Measurements from ENCODE around the gene PTPRU.
"Not testable (repeated sequence)": the region's sequence is repeated elsewhere in the genome, so short reads cannot be mapped to it uniquely, and the experiment has no call there.

The PTPRU gene

GRCh38 chr1:29312469-29313461 is 76.4 kb downstream of the PTPRU start:
- TF ChIP-seq YY1 (IDR thresholded peaks at IDR 0.05; ENCODE audit: insufficient read depth, insufficient read length) (no peak), ZNF274 (IDR thresholded peaks at IDR 0.05; ENCODE audit: low read depth, low read length) (no peak), SUZ12 (IDR thresholded peaks at IDR 0.05; ENCODE audit: extremely low read depth, insufficient read depth, insufficient read length) (no peak)
- Histone ChIP-seq H3K36me3 (ENCODE audit: insufficient read depth, insufficient read length, low read length) (peaks cover 63% of the 10 kb centered on the region), H3K4me3 (ENCODE audit: insufficient read length, low read depth) (no peak overlapping the region), H3K9me3 (ENCODE audit: insufficient read depth, low read length) (no peaks in the 10 kb centered on the region), H3K4me1 (ENCODE audit: insufficient read depth, insufficient read length) (peaks cover 6% of the 10 kb centered on the region), H3K27me3 (ENCODE audit: insufficient read depth, insufficient read length) (no peaks in the 10 kb centered on the region), H3K9ac (ENCODE audit: insufficient read length, low read depth) (no peak overlapping the region)
- no peak for DNase-seq (ENCODE audit: low read depth, low spot score)

DNA sequence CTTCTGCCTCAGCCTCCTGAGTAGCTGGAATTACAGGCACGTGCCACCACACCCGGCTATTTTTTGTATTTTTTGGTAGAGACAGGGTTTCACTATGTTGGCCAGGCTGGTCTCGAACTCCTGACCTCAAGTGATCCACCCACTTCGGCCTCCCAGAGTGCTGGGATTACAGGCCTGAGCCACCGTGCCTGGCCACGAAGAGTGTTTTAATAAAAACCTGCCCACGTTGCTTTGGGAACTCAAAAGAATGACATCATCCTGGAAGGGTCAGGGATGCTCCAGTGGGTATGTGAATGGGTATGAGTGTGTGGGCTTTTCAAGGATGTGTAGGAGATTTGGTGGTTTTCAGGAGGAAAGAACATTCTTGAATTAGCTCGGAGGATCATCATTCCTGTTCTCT is 78.4 kb downstream of the PTPRU start:
- not testable (repeated sequence) for H3K9me3 ChIP-seq (ENCODE audit: insufficient read depth, low read length); H3K27me3 ChIP-seq (ENCODE audit: insufficient read depth, insufficient read length); H3K9ac ChIP-seq (ENCODE audit: insufficient read length, low read depth); DNase-seq (ENCODE audit: low read depth, low spot score); H3K4me1 ChIP-seq (ENCODE audit: insufficient read depth, insufficient read length); H3K4me3 ChIP-seq (ENCODE audit: insufficient read length, low read depth)
- peaks cover 77% of the 10 kb centered on the region for H3K36me3 ChIP-seq (ENCODE audit: insufficient read depth, insufficient read length, low read length)

GRCh38 chr1:29315262-29315661 is 78.9 kb downstream of the PTPRU start:
- no peaks in the 10 kb centered on the region for H3K27me3 ChIP-seq (ENCODE audit: insufficient read depth, insufficient read length)
- H3K4me3 ChIP-seq (ENCODE audit: insufficient read length, low read depth) = no peak overlapping the region
- no peak overlapping the region for H3K9ac ChIP-seq (ENCODE audit: insufficient read length, low read depth)
- TF ChIP-seq YY1 (IDR thresholded peaks at IDR 0.05; ENCODE audit: insufficient read depth, insufficient read length) (no peak), SUZ12 (IDR thresholded peaks at IDR 0.05; ENCODE audit: extremely low read depth, insufficient read depth, insufficient read length) (no peak), ZNF274 (IDR thresholded peaks at IDR 0.05; ENCODE audit: low read depth, low read length) (no peak)
- DNase-seq (ENCODE audit: low read depth, low spot score) = no peak
- no peaks in the 10 kb centered on the region for H3K9me3 ChIP-seq (ENCODE audit: insufficient read depth, low read length)
- peaks cover 79% of the 10 kb centered on the region for H3K36me3 ChIP-seq (ENCODE audit: insufficient read depth, insufficient read length, low read length)
- peaks cover 1% of the 10 kb centered on the region for H3K4me1 ChIP-seq (ENCODE audit: insufficient read depth, insufficient read length)

DNA sequence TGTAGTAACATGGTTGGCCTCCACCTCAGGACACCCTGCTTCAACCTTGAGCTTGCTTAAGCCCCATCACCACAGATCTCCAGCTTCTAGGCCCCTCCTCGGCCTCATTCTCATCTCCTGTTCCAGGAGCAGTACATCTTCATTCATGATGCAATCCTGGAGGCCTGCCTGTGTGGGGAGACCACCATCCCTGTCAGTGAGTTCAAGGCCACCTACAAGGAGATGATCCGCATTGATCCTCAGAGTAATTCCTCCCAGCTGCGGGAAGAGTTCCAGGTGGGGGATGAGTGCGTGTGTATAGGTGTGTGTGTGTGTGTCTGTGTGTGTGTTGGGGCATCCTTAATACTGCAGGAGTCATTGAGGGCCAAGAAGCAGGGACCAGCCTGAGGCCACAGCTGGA is 79.6 kb downstream of the PTPRU start:
- H3K36me3 ChIP-seq (ENCODE audit: insufficient read depth, insufficient read length, low read length) = peaks cover 77% of the 10 kb centered on the region
- peaks cover 1% of the 10 kb centered on the region for H3K4me1 ChIP-seq (ENCODE audit: insufficient read depth, insufficient read length)
- DNase-seq (ENCODE audit: low read depth, low spot score) = no peak
- H3K9me3 ChIP-seq (ENCODE audit: insufficient read depth, low read length) = no peaks in the 10 kb centered on the region
- no peaks in the 10 kb centered on the region for H3K27me3 ChIP-seq (ENCODE audit: insufficient read depth, insufficient read length)
- H3K9ac ChIP-seq (ENCODE audit: insufficient read length, low read depth) = no peak overlapping the region
- TF ChIP-seq YY1 (IDR thresholded peaks at IDR 0.05; ENCODE audit: insufficient read depth, insufficient read length) (no peak), ZNF274 (IDR thresholded peaks at IDR 0.05; ENCODE audit: low read depth, low read length) (no peak), SUZ12 (IDR thresholded peaks at IDR 0.05; ENCODE audit: extremely low read depth, insufficient read depth, insufficient read length) (no peak)
- no peak overlapping the region for H3K4me3 ChIP-seq (ENCODE audit: insufficient read length, low read depth)

DNA sequence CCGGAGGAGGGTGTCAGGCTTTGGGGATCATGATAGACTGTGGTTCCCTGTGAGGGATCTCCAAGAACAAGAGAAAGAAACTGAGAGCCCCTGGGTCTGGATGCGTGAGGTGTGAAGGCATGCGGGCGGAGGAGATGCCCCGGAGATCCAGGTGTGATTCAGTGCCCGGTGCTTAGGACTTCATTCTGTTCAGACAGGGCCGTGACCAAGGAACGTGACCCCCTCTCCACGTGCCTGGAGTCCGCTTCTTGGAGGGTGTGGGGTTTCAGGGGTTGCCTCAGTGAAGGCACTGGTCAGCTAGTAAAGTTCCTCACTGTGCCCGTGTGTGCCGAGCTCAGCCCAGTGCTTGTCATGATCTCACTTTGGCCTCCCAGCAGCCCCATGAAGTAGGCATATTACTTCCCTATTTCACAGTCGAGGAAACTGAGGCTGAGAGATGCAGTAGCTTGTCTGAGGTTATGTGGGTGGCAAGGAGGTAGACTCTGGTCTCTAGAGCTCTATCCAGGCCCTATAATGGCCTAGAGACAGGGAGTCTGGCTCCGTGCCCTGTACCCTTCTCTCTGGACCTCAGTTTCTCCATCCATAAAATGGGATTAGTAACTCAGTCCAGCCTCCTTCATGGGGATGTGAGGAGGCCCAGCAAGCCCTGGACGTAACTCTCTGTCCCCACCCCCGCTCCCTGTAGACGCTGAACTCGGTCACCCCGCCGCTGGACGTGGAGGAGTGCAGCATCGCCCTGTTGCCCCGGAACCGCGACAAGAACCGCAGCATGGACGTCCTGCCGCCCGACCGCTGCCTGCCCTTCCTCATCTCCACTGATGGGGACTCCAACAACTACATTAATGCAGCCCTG is 81.0 kb downstream of the PTPRU start:
- no peaks in the 10 kb centered on the region for H3K9me3 ChIP-seq (ENCODE audit: insufficient read depth, low read length)
- TF ChIP-seq SUZ12 (IDR thresholded peaks at IDR 0.05; ENCODE audit: extremely low read depth, insufficient read depth, insufficient read length) = no peak
- no peak for TF ChIP-seq YY1 (IDR thresholded peaks at IDR 0.05; ENCODE audit: insufficient read depth, insufficient read length)
- no peak for TF ChIP-seq ZNF274 (IDR thresholded peaks at IDR 0.05; ENCODE audit: low read depth, low read length)
- DNase-seq (ENCODE audit: low read depth, low spot score) = no peak
- H3K27me3 ChIP-seq (ENCODE audit: insufficient read depth, insufficient read length) = no peaks in the 10 kb centered on the region
- H3K9ac ChIP-seq (ENCODE audit: insufficient read length, low read depth) = no peak overlapping the region
- H3K4me3 ChIP-seq (ENCODE audit: insufficient read length, low read depth) = no peak overlapping the region
- peaks cover 71% of the 10 kb centered on the region for H3K36me3 ChIP-seq (ENCODE audit: insufficient read depth, insufficient read length, low read length)
- peaks cover 1% of the 10 kb centered on the region for H3K4me1 ChIP-seq (ENCODE audit: insufficient read depth, insufficient read length)

DNA sequence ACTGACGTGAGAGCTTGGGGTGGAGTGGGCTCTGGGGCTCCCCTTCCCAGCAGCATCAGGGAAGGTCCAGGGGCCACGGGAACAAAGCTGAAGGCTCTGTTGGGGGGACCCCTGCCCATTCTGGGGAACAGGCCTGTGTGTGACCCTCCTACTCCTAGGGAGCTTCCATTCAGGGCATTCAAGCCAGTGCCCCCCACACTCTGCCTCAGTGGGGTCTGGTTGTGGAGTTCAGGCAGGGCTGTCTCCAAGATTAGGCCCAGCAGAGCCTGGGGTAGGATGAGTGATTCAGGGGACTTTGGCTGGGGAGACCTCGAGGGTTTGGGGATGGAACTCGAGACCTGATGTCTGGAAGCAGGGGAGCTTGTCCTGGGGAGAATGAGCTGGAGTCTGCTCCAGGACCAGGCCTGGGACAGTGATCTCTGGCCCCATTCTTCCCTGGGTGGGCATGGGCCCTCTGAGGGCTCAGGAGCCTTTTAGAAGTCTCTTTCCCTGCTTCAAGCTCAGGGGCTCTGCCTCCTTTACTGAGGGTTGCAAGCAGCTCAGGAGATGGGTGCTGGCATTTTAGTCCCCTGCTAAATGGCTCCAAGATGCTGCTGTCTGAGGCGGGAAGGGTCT is 81.7 kb downstream of the PTPRU start:
- Histone ChIP-seq H3K4me3 (ENCODE audit: insufficient read length, low read depth) (no peak overlapping the region), H3K27me3 (ENCODE audit: insufficient read depth, insufficient read length) (no peaks in the 10 kb centered on the region), H3K9ac (ENCODE audit: insufficient read length, low read depth) (no peak overlapping the region), H3K9me3 (ENCODE audit: insufficient read depth, low read length) (no peaks in the 10 kb centered on the region), H3K4me1 (ENCODE audit: insufficient read depth, insufficient read length) (peaks cover 1% of the 10 kb centered on the region), H3K36me3 (ENCODE audit: insufficient read depth, insufficient read length, low read length) (peaks cover 64% of the 10 kb centered on the region)
- TF ChIP-seq SUZ12 (IDR thresholded peaks at IDR 0.05; ENCODE audit: extremely low read depth, insufficient read depth, insufficient read length) (no peak), YY1 (IDR thresholded peaks at IDR 0.05; ENCODE audit: insufficient read depth, insufficient read length) (no peak)
- no peak for DNase-seq (ENCODE audit: low read depth, low spot score)

DNA sequence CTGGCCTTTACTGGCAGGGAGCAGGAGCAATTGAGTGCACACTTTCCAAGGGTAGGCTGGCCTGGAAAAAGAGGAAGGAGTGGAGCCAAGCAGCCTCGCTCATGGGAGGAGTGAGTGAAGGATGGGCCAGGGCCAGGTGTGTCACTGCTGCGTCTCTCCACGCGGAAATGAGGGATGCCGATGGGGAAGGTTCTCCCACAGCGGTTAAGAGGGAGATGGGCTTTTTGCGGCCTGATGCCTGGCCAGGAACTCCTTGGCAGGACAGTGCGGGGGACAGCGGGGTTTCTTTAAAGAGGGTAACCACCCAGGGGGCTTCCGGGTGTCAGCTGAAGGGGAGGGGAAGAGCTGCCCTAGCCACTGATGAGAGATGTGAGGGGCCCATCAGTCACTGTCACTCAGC is 82.4 kb downstream of the PTPRU start:
- Histone ChIP-seq H3K4me1 (ENCODE audit: insufficient read depth, insufficient read length) (peaks cover 1% of the 10 kb centered on the region), H3K4me3 (ENCODE audit: insufficient read length, low read depth) (no peak overlapping the region), H3K9me3 (ENCODE audit: insufficient read depth, low read length) (no peaks in the 10 kb centered on the region), H3K36me3 (ENCODE audit: insufficient read depth, insufficient read length, low read length) (peaks cover 62% of the 10 kb centered on the region), H3K27me3 (ENCODE audit: insufficient read depth, insufficient read length) (no peaks in the 10 kb centered on the region), H3K9ac (ENCODE audit: insufficient read length, low read depth) (no peak overlapping the region)
- TF ChIP-seq SUZ12 (IDR thresholded peaks at IDR 0.05; ENCODE audit: extremely low read depth, insufficient read depth, insufficient read length) (no peak), ZNF274 (IDR thresholded peaks at IDR 0.05; ENCODE audit: low read depth, low read length) (no peak), YY1 (IDR thresholded peaks at IDR 0.05; ENCODE audit: insufficient read depth, insufficient read length) (no peak)
- DNase-seq (ENCODE audit: low read depth, low spot score) = no peak
